Spleen (tissue), 11 donors: ENCODE results near the gene GET4. TPM values are rescaled to one million over a fixed set of nuclear protein-coding genes. Genes with fewer than 3 reads are reported as not detected.

ENCODE experiments used
- DNase-seq: peaks from one replicate; pipeline ENCODE4 v3.0.0-alpha.2; 2020
- H3K27ac ChIP-seq, 8 donors: fragments of 200-600 bp; sonication (generic) in 7 of 8; 1 replicate in 4 of 8; 2 replicates in 4 of 8; pipeline versions ENCODE4 v1.5.0 to v1.8.0; 2016 to 2021; ENCODE audit warnings: inconsistent platforms in 4 of 8, mild to moderate bottlenecking in 4 of 8, moderate library complexity in 1 of 8
- H3K27me3 ChIP-seq, 7 donors: fragments of 200-600 bp; sonication (generic) in 6 of 7; replicated peaks in 1 of 7; 1 replicate in 4 of 7; 2 replicates in 3 of 7; pipeline versions ENCODE4 v1.5.0 to v1.8.0; 2016 to 2021; ENCODE audit warnings: inconsistent platforms in 3 of 7, mild to moderate bottlenecking in 1 of 7
- H3K36me3 ChIP-seq, 6 donors: fragments of 200-600 bp; sonication (generic) in 5 of 6; 1 replicate in 4 of 6; 2 replicates in 2 of 6; pipeline versions ENCODE4 v1.5.0 to v1.8.0; 2016 to 2021; ENCODE audit warnings: inconsistent platforms in 2 of 6
- H3K4me1 ChIP-seq, 6 donors: fragments of 200-600 bp; sonication (generic) in 5 of 6; 1 replicate in 3 of 6; 2 replicates in 3 of 6; pipeline versions ENCODE4 v1.5.0 to v1.8.0; 2016 to 2021; ENCODE audit warnings: inconsistent platforms in 3 of 6
- H3K4me3 ChIP-seq, 8 donors: fragments of 200-600 bp; sonication (generic) in 7 of 8; 1 replicate in 4 of 8; 2 replicates in 4 of 8; pipeline versions ENCODE4 v1.5.0 to v1.8.0; 2016 to 2021; ENCODE audit warnings: inconsistent platforms in 4 of 8, mild to moderate bottlenecking in 4 of 8, moderate library complexity in 2 of 8
- H3K9me3 ChIP-seq, 8 donors: fragments of 200-600 bp; sonication (generic) in 7 of 8; 1 replicate in 4 of 8; 2 replicates in 4 of 8; pipeline versions ENCODE4 v1.5.0 to v1.8.0; 2016 to 2021; ENCODE audit warnings: inconsistent platforms in 4 of 8
- CTCF ChIP-seq, 11 experiments: fragments of 200-600 bp in 7 of 11; fragments of 450-650 bp in 4 of 11; sonication (generic) in 4 of 11; IDR thresholded peaks in 8 of 11; conservative IDR thresholded peaks in 3 of 11; 1 replicate in 7 of 11; 2 replicates in 4 of 11; pipeline versions ENCODE4 v1.4.0 to v1.8.0; 2016 to 2021; ENCODE audit warnings: antibody characterized with exemption in 11 of 11, inconsistent platforms in 4 of 11, mild to moderate bottlenecking in 1 of 11
- POLR2A ChIP-seq, 3 donors: fragments of 450-650 bp; IDR thresholded peaks; one replicate each; pipeline ENCODE4 v1.5.1; 2017; ENCODE audit warnings: antibody characterized with exemption in 3 of 3, mild to moderate bottlenecking in 1 of 3
- POLR2AphosphoS5 ChIP-seq, 3 donors: sonication (generic); formaldehyde crosslinking; IDR thresholded peaks; one replicate each; pipeline ENCODE4 v1.5.1; 2017; ENCODE audit warnings: antibody characterized with exemption in 3 of 3
- WGBS, 5 donors: extraction: QIAGEN DNeasy Blood & Tissue Kit in 3 of 5; methylation state at CpG; one replicate each; pipeline versions ENCODE4 v1.1.5 to v1.1.7; 2013 to 2018; 5-methylcytosine and 5-hydroxymethylcytosine counted together
- intact Hi-C: fragments of 100-400 bp; cut with DNase I; formaldehyde crosslinking; loops from one replicate; pipeline ENCODE4 v1.15.0; 2023; ENCODE audit warnings: low total_unique reads
- polyA plus RNA-seq, 3 donors: library from polyadenylated mRNA; stranded (reverse); fragments of 200-250 nt; gene quantifications; one replicate each; pipeline ENCODE4 v1.2.1, GENCODE V29; 2013
- total RNA-seq, 7 donors: library from RNA; depleted of rRNA in 3 of 7; stranded (reverse); fragments of >200 nt in 3 of 7; fragmentation: NEBNext Ultra II Directional in 4 of 7; extraction: Animal tissue kit (Norgen Biotek cat#: 25700) in 4 of 7; gene quantifications; one replicate each; pipeline versions ENCODE4 v1.1.0 to v1.2.1, GENCODE V29; 2016 to 2021
- donor health status: healthy with polysubstance abuse.
- donor health status: DM: no; HTN: no; CAD: no; lungs with moderate emphysema.
- donor health status: DM: no; HTN: no; CAD: no.
- donor health status: Bipolar disorder and iron deficiency.
- donor health status: healthy.
- donor health status: DM: no; HTN: no; CAD: no.
- donor health status: DM: yes; HTN: yes; CAD: no.

Gene GET4
- total and polyA plus RNA-seq, 10 donors: 25.4 to 63.0 (median 36.1) TPM

GRCh38 chr7:917255-918117 lies 41.1 kb downstream of the GET4 start:
- peaks cover 7 to 48% (median 18%) of the 10 kb centered on the region in 6 donors for H3K4me1 ChIP-seq
- H3K4me3 ChIP-seq: no peak overlapping the region
- 85 to 95% (median 91%) methylated on average over 25 to 29 of the region's 33 CpGs for WGBS, 5 donors
- no peak for TF ChIP-seq POLR2AphosphoS5 (IDR thresholded peaks at IDR 0.05)
- TF ChIP-seq POLR2A (IDR thresholded peaks at IDR 0.05): no peak
- TF ChIP-seq CTCF (IDR thresholded peaks at IDR 0.05 in 8 of 11, conservative IDR thresholded peaks at IDR 0.05 in 3 of 11): no peak
- no peak overlapping the region for H3K27ac ChIP-seq
- H3K36me3 ChIP-seq: peaks cover 0 to 22% (median 0%) of the 10 kb centered on the region in 6 donors
- intact Hi-C loops: no loop called here
- H3K9me3 ChIP-seq: no peaks in the 10 kb centered on the region
- peak; percentile 41 for DNase-seq
- peaks cover 0 to 9% (median 0%) of the 10 kb centered on the region in 7 donors for H3K27me3 ChIP-seq

- Histone ChIP-seq H3K4me1 (peaks cover 10 to 50% (median 24%) of the 10 kb centered on the region in 6 donors), H3K36me3 (peaks cover 0 to 22% (median 0%) of the 10 kb centered on the region in 6 donors), H3K4me3 (no peak overlapping the region), H3K27me3 (peaks cover 0 to 9% (median 0%) of the 10 kb centered on the region in 7 donors), H3K27ac (no peak overlapping the region), H3K9me3 (no peaks in the 10 kb centered on the region)
- WGBS, 5 donors: 82 to 93% (median 88%) methylated on average over 9 of the region's 9 CpGs
- intact Hi-C loops: no loop called here
- TF ChIP-seq CTCF (IDR thresholded peaks at IDR 0.05 in 8 of 11, conservative IDR thresholded peaks at IDR 0.05 in 3 of 11) (no peak), POLR2AphosphoS5 (IDR thresholded peaks at IDR 0.05) (no peak), POLR2A (IDR thresholded peaks at IDR 0.05) (no peak)
- DNase-seq: peak; percentile 42
Measured at GRCh38 chr7:918118-918425, 41.7 kb downstream of the GET4 start.

GRCh38 chr7:918441-919113 lies 42.2 kb downstream of the GET4 start:
- H3K4me3 ChIP-seq: no peak overlapping the region
- peaks cover 0 to 9% (median 0%) of the 10 kb centered on the region in 7 donors for H3K27me3 ChIP-seq
- H3K27ac ChIP-seq: no peak overlapping the region
- TF ChIP-seq POLR2AphosphoS5 (IDR thresholded peaks at IDR 0.05) (no peak), CTCF (IDR thresholded peaks at IDR 0.05 in 8 of 11, conservative IDR thresholded peaks at IDR 0.05 in 3 of 11) (no peak), POLR2A (IDR thresholded peaks at IDR 0.05) (no peak)
- peaks cover 0 to 22% (median 0%) of the 10 kb centered on the region in 6 donors for H3K36me3 ChIP-seq
- DNase-seq: peak; percentile 67
- H3K4me1 ChIP-seq: peaks cover 15 to 55% (median 29%) of the 10 kb centered on the region in 6 donors
- intact Hi-C loops: no loop called here
- 72 to 88% (median 81%) methylated on average over 16 to 21 of the region's 21 CpGs for WGBS, 5 donors
- H3K9me3 ChIP-seq: no peaks in the 10 kb centered on the region

- peaks cover 0 to 22% (median 0%) of the 10 kb centered on the region in 6 donors for H3K36me3 ChIP-seq
- no peak overlapping the region for H3K4me3 ChIP-seq
- WGBS, 5 donors: 79 to 92% (median 89%) methylated on average over 4 to 13 of the region's 13 CpGs
- intact Hi-C loops: no loop called here
- no peaks in the 10 kb centered on the region for H3K9me3 ChIP-seq
- DNase-seq: peak; percentile 70
- no peak for TF ChIP-seq POLR2AphosphoS5 (IDR thresholded peaks at IDR 0.05)
- H3K4me1 ChIP-seq: peaks cover 16 to 56% (median 32%) of the 10 kb centered on the region in 6 donors
- peaks cover 0 to 9% (median 0%) of the 10 kb centered on the region in 7 donors for H3K27me3 ChIP-seq
- no peak overlapping the region for H3K27ac ChIP-seq
Measured at GRCh38 chr7:919114-919442, 42.7 kb downstream of the GET4 start.
